GM18519 (cell line): Measurements from ENCODE around the gene FITM1.
"Not testable (repeated sequence)": the region's sequence is repeated elsewhere in the genome, so short reads cannot be mapped to it uniquely, and the experiment has no call there.

Source experiments
- ATAC-seq: cut with Tn5 transposase; IDR thresholded peaks from one replicate; pipeline ENCODE4 v1.9.1; 2021; ENCODE audit warnings: mild to moderate bottlenecking, moderate library complexity; ENCODE audit not compliant: unreplicated experiment, low FRiP score

The FITM1 gene

DNA sequence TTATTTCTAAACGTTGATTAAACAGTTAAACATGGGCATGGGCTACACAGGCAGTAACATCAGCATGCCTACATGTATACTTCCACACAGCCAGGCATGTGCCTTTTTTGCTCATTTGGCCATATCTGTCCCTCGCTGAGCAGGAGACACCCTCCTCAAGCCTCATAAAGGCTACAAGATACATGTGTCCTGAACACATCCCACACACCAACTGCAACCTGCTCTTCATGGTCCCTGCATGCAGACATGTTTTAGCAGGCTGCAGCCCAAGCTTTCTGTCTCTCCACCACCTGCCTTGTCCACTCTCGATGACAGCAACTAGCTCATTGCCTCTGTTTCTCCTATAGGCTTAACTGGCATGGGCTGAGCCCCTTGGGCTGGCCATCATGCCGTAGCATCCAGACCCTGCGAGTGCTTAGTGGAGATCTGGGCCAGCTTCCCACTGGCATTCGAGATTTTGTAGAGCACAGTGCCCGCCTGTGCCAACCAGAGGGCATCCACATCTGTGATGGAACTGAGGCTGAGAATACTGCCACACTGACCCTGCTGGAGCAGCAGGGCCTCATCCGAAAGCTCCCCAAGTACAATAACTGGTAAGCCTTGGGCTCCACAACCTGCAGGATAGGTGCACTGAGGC is 33.8 kb upstream of the FITM1 start:
- ATAC-seq = no peak

DNA sequence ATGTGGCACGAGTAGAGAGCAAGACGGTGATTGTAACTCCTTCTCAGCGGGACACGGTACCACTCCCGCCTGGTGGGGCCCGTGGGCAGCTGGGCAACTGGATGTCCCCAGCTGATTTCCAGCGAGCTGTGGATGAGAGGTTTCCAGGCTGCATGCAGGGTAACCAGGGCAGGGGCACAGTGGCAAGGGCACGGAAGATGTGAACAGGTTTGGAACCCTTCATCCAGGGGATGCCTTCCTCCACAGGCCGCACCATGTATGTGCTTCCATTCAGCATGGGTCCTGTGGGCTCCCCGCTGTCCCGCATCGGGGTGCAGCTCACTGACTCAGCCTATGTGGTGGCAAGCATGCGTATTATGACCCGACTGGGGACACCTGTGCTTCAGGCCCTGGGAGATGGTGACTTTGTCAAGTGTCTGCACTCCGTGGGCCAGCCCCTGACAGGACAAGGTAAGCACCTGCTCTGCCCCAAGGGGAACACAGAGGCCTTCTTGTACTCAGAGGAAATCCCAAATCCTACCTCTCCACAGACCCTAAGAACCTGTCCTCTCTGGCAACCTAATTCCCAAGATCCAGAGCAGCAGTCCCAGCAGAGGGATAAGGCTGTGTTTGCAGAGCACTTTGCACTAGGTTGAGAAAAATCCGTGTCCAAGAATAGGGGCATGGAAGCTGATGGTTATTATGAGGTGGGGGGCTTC is 32.1 kb upstream of the FITM1 start:
- no peak for ATAC-seq

DNA sequence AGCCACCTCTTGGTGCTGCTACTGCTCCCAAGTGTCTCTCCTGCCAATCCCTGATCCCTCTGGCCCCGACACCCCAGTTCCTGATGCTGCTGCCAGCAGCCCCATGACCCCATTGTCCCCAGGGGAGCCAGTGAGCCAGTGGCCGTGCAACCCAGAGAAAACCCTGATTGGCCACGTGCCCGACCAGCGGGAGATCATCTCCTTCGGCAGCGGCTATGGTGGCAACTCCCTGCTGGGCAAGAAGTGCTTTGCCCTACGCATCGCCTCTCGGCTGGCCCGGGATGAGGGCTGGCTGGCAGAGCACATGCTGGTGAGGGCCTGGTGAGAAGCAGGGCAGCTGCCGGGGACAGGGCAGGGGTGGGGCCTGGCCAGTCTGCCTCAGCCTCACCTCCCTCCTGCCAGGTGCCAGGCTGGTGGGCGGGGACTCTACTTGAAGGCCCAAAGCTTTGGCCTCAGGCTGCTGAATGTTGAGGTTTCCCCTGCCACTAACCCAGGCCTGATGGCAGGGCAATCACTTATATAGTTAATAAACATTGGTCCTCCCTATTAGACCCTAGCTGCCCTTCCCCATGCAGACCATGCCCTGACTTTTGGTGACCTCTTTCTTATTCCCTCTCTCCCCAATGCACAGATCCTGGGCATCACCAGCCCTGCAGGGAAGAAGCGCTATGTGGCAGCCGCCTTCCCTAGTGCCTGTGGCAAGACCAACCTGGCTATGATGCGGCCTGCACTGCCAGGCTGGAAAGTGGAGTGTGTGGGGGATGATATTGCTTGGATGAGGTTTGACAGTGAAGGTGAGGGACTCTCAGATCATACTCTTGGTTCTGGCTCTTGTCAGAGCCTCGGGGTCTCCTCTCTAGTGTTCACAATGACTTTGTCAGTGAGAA is 31.3 kb upstream of the FITM1 start:
- ATAC-seq = no peak

DNA sequence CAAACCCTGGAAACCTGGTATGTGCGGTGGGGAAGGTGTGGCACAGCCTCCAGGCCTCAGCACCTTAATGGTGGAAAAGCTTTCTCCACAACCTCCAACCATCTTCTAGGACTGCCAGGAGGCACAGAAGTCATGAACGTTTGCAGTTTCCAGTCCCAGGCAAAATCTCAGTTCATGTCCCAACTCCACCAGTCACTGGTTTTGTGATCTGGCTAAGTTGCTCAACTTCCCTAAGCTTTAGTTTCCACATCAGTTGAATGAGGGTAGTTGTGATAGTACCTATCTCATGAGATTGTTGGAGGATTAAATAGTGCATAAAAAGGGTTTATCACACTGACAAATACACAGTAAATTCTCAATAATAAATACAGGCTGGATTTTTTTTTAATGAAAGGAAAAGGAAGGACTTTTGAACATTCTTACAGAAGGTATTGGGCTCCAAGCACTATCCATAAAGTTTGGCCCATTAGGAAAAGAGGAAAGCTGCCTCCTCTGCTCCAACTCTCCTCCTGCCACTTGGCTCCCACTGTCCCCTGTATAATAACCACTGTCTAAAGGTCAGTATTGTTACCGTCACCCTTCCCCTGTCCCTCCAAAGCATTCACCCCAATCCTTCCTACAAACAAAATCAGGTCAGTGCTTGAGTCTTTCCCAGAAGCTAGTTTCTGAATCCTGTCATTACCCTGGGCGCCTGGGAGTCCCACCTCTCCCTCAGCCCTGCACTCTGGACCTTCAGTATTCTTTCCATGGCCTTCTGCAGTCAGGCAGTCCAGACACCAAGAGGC is 30.1 kb upstream of the FITM1 start:
- ATAC-seq = no peak

DNA sequence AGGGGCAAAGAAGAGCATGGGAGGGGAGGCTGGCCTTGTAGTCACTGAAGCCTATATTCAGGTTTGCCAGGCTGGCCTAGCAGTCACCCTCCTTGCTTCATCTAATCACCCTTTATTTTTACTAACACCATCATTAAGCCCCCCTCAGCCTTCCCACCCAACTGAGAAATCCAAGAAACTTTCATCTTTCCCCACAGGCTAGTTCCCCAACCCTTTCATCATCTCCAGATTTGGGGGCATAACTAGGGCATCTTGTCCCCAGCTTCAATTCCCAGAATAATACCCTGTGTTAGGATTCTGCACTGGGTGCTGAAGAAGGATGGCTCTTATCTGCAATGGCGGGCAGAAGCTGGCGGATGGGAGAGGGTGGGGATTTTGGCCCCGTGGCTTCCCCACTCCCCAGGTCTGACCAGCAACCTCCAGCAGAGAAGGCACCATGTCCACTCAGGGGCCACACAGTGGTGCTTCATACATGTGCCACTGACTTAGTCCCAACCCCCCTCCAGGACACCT is 29.4 kb upstream of the FITM1 start:
- no peak for ATAC-seq

DNA sequence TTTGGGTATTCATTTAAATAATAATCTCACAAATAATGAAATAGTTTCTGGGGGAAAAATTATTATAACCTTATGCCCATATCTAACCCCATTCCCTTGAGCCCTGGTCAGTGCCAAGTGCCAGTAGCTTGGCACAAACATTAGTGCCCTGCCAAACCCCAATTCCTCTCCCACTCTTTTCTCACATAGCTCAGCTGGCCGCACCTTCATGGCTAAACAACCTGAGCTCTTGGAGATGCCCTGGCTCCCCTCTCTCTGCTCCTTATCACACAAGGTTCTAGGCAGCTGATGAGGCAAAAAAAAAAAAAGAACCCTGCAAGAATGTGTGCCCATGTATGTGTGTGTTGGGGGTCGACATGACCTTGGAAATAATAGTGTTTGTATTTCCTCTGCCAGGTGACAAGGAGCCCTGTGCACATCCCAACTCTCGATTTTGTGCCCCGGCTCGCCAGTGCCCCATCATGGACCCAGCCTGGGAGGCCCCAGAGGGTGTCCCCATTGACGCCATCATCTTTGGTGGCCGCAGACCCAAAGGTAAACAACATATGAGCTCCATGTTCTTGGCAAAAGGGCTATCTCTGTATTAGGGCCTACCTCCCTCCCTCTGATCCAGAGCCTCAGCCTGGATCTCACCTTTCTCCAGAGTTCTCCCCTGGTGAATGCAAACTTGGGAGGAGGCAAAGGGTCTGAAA is 28.0 kb upstream of the FITM1 start:
- ATAC-seq = no peak

DNA sequence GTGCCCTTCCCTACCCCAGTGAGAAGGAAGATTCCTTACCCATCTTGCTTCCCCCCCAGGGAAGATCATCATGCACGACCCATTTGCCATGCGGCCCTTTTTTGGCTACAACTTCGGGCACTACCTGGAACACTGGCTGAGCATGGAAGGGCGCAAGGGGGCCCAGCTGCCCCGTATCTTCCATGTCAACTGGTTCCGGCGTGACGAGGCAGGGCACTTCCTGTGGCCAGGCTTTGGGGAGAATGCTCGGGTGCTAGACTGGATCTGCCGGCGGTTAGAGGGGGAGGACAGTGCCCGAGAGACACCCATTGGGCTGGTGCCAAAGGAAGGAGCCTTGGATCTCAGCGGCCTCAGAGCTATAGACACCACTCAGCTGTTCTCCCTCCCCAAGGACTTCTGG is 27.0 kb upstream of the FITM1 start:
- no peak for ATAC-seq

DNA sequence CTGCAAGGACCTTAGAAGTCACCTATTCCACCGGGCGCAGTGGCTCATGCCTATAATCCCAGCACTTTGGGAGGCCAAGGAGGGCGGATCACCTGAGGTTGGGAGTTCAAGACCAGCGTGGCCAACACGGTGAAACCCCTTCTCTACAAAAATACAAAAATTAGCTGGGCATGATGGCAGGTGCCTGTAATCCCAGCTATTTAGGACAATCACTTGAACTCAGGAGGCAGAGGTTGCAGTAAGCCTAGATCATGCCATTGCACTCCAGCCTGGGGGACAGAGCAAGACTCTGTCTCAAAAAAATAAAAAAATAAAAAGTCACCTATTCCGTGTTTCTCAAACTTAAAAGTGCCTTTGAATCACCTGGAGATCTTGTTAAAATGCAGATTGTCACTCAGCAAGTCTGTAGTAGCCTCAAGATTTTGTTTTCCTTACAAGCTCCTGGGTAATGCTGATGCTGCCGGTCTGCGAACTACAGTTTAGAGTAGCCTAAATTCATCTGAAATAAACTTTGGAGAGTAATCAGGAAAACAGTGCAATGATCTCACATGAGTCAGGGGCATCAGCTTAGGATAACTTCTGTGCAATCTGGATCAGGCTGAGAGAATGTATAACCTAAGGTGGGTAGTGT is 24.7 kb upstream of the FITM1 start:
- ATAC-seq = not testable (repeated sequence)

DNA sequence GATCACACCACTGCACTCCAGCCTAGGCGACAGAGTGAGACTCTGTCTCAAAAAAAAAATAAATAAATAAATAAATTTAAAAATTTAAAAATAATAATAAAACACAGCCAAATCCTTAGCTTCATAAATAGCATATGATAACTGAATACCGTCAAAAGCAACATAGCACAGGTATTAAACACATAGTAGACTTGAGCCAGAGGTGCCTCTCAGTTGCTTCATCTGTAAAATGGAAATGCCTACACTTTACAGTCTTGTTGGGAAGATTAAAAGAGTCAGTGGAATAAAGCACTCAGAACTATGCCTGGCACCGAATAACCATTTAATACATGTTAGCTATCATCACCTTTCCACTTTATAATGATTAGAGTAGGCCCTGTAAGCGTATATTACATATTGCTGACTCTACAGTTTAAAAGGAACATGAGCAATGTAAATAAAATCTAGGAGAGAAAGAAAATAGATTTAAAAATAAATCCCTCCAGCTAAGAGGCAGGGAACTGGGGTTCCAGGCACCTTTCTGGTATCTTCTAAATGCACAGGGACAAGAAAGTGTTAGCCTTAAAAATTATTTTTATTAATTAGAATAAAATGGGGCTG is 23.7 kb upstream of the FITM1 start:
- ATAC-seq = no peak

DNA sequence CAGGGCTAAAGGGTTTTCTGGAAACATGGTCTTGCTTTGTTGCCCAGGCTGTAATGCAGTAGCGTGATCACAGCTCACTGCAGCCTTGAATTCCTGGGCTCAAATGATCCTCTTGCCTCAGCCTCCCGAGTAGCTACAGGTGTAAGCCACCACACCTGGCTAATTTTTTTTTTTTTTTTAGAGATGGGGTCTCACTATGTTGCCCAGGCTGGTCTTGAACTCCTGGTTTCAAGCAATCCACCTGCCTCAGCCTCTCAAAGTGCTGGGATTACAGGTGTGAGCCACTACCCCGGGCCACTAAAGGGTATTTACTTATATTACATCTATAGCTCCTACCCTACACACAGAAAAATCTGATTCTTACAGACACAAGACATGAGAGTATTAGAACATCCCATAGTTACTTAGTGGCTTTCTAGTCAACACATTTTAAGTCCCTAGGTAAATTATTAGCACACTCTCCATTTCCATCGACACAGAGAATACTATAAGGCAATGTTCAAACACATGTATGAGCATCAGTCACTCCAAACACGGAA is 22.1 kb upstream of the FITM1 start:
- no peak for ATAC-seq

DNA sequence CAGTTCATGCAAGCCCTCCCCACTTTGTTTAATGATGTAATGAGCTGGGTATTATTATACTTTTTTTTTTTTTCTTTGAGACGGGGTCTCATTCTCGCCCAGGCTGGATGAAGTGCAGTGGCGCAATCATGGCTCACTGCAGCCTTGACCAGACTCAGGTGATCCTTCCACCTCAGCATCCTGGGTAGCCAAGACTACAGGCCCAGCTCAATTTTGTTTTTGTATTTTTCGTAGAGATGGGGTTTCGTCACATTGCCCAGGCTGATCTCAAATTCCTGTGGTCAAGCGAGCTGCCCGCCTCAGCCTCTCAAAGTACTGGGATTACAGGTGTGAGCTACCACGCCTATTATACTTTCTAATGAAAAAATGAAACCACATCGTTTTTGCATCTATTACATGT is 20.4 kb upstream of the FITM1 start:
- ATAC-seq = no peak

DNA sequence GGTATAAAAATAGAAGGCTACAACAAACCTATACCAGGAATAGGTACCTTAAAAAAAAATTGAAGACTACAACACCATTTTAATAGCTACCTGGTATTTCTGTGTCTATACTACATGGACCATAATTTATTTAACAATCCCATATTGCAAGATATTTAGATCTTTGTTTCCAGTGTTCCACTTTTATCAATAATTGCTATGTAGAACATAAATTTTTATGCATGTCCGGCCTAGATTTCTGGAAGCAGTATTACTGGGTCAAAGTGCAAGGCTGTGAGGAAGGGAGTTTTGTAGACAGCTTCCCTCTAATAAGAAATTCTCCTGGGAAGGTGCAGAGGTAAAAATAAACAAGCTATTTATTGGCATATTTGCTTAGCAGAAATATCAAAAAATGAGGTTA is 19.9 kb upstream of the FITM1 start:
- no peak for ATAC-seq

DNA sequence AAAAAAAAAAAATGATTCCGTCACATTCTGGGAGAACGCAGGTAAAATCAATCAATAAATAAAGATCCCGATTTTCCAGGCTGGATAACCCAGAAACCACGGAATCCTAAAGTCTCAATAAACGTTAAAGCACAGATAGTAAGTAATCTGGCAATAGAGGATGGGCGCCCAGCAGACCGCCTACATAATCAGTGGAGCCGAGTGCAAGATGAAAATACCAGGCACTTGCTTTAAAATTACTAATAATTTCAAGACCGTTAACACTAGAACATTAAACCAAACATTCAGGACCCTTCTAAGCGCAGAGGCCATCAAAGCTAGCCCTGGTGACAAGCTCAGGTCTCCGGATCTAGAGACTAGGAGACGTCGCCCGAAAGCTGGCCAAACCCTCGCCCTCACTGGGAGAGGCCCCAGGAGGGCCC is 17.1 kb upstream of the FITM1 start:
- no peak for ATAC-seq

DNA sequence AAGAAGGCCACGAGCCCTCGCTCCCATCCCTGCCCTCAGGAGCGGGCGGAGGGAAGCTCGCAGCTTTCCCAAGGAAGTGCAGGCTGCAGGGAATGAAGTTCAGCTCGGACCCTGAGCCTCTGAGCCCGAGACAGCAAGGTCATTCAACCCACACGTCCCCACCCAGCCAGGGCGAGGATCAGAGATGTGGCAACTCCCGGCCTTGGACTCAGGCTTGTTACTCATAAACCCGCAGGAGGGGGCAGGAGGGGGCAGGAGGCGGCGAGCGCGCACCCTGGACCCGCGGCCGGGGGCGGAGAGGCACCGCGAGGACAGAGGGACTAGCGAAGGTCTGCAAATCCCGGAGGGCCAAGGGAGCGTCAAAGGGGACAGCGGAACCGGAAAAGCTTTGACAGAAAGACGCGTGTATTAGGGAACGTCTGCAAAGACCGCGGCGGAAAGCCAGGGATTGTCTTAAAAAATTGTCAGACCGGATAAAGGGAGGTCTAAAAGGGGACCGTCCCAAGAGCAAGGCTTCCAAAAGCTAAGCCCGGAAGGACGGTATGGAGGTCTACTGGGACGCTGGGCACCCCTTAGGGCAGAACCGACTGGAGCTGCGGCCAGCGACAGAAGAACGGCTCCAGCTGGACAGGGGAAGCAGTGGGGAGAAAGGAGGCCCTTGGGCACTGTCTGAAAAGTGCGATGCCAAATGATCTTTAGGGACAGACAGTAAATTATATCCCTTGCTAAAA is 16.5 kb upstream of the FITM1 start:
- peak; percentile 9 for ATAC-seq

DNA sequence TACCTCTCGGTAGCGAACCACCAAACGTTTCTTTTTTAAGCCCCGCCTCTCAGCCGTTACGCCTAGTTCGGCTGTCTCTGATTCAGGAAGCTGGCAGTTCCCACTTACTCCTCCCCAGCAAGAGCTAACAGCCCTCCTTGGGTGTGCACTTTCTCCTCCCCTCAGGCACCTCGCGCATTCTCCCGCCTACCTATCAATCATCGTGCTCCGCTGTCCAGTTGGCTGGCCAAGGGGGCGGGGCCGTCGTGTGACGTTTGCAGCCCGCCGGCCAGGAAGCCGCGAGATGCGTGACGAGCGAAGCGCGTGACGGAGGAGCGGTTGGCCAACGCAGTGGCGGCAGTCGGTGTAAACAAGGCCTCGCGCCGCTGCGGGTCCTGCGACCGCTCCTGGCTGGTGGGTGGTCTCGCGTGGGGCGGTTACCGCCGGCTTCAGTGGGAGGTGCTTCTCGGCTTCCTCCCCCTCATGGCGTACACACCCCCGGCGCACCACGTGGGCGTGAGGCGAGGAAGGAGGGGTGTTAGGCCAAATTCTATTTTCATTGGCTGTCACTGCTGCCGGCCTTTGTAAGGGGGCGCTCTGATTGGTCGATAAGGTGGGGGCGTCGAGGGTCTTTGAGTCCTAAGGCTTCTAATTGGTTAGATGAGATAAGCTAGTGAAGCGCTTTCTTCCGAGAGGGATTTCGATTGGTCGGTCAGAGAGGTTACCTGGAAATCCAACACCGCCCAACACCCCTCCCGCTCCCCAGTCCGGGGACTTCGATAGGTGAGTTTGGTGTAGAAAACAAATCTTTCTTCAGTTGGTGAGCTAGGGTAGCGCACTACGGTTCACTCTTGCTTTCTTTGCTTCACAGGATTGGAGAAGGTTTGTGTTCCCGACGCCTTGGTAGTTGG is 15.7 kb upstream of the FITM1 start, which contains the start of the genes DCAF11 and NRL:
TSS of gene DCAF11 (plus strand) at position 246 of the 890 bp plus-strand sequence. CDS start 818 bp downstream, outside the sequence.
TSS of gene NRL (minus strand) at position 418 of the 890 bp plus-strand sequence. CDS start 32,101 bp downstream, outside the sequence.
- ATAC-seq = peak; percentile 74

DNA sequence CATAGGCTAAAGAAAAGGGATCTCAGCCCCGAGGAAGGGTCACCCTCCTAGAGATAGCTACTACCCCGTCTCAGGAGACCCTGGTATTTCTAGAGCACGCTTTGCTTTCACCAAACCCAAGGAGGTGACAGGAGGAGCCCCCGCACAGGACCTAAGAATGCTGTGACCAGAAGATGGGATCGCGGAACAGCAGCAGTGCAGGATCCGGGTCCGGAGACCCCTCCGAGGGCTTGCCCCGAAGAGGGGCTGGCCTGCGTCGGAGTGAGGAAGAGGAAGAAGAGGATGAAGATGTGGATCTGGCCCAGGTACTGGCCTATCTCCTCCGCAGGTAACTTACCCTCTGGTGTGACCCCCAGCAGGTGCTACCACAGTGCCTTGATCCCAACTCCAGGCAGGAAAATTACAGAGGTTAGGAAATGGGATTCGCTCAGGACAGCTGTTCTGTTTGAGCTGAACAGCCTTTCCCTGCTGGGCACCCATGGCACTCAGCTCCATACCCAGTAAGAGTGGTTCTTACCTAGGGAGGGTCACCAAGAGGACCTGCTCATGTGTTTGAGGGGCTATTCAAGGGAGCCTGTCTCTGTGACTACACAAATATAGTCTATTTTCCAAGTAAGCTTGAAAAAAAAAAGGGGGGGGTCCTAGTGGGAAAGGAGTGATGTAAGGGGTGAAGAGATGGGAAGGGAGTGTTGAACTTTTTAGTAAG is 14.9 kb upstream of the FITM1 start:
- ATAC-seq = no peak
